WTC11 (cell line): ENCODE measurements around the gene CHPT1. TPM values are rescaled to one million over a fixed set of nuclear protein-coding genes. Genes with fewer than 3 reads are reported as not detected.

Source experiments
- ATAC-seq: fragments of 200-7000 bp; cut with Tn5 transposase; 2 replicates; pipeline ENCODE4 v1.10.0; 2021; ENCODE audit warnings: mild to moderate bottlenecking, moderate library complexity
- Bru-seq: library from RNA; stranded (reverse); fragments of 400-500 nt; gene quantifications from one replicate; lab custom pipeline; 2021; lab: Mats Ljungman, UMichigan
- CTCF ChIA-PET: fragments of 300-600 bp; sonication (Branson Sonifier 250); formaldehyde crosslinking; loops from one replicate; lab custom pipeline; 2021; ENCODE audit warnings: antibody characterized with exemption; lab: Charles Lee
- POLR2A ChIA-PET: fragments of 350-600 bp; sonication (Branson Sonifier 250); formaldehyde crosslinking; loops from one replicate; lab custom pipeline; 2021; ENCODE audit warnings: antibody characterized with exemption; lab: Charles Lee
- DNase-seq: peaks from one replicate; pipeline ENCODE4 v3.0.0; 2021; ENCODE audit warnings: low spot score
- H3K27ac Mint-ChIP-seq: 2 replicates; pipeline ENCODE4 v1.8.0; 2021; ENCODE audit warnings: mixed read lengths
- H3K27me3 Mint-ChIP-seq: 2 replicates; pipeline ENCODE4 v1.8.0; 2021; ENCODE audit warnings: low read depth, mild to moderate bottlenecking, moderate library complexity, mixed read lengths
- H3K36me3 Mint-ChIP-seq: 2 replicates; pipeline ENCODE4 v1.8.0; 2021; ENCODE audit warnings: mixed read lengths
- H3K4me1 Mint-ChIP-seq: 2 replicates; pipeline ENCODE4 v1.8.0; 2022; ENCODE audit warnings: mixed read lengths
- H3K4me3 Mint-ChIP-seq: 2 replicates; pipeline ENCODE4 v1.8.0; 2021; ENCODE audit warnings: mild to moderate bottlenecking, moderate library complexity, mixed read lengths
- H3K9me3 Mint-ChIP-seq: 2 replicates; pipeline ENCODE4 v1.8.0; 2021; ENCODE audit warnings: mixed read lengths
- AFF4 ChIP-seq: sonication (generic); formaldehyde crosslinking; IDR thresholded peaks from 2 replicates; pipeline ENCODE4 v1.8.1; 2023; ENCODE audit warnings: mild to moderate bottlenecking, missing genetic modification reagents, borderline replicate concordance
- ATF6 ChIP-seq: sonication (generic); formaldehyde crosslinking; IDR thresholded peaks from 2 replicates; pipeline ENCODE4 v1.8.1; 2023; ENCODE audit warnings: mild to moderate bottlenecking, missing genetic modification reagents
- EMX1 ChIP-seq: fragments of 250-450 bp; sonication (Bioruptor Pico); IDR thresholded peaks from 2 replicates; pipeline ENCODE4 v1.8.0; 2021; ENCODE audit warnings: mild to moderate bottlenecking
- ETV6 ChIP-seq: sonication (generic); formaldehyde crosslinking; IDR thresholded peaks from 2 replicates; pipeline ENCODE4 v1.8.1; 2022; ENCODE audit warnings: mild to moderate bottlenecking, missing genetic modification reagents
- GTF2I ChIP-seq: fragments of 250-450 bp; sonication (Bioruptor Pico); conservative IDR thresholded peaks from 2 replicates; pipeline ENCODE4 v1.4.0; 2021; ENCODE audit warnings: mild to moderate bottlenecking
- KAT7 ChIP-seq: sonication (generic); formaldehyde crosslinking; IDR thresholded peaks from 2 replicates; pipeline ENCODE4 v1.8.1; 2023; ENCODE audit warnings: missing genetic modification reagents, mild to moderate bottlenecking, borderline replicate concordance
- MYBL2 ChIP-seq: sonication (generic); formaldehyde crosslinking; IDR thresholded peaks from 2 replicates; pipeline ENCODE4 v1.8.1; 2023; ENCODE audit warnings: mild to moderate bottlenecking, moderate library complexity, missing genetic modification reagents
- OVOL2 ChIP-seq: fragments of 250-450 bp; sonication (Bioruptor Pico); IDR thresholded peaks from 2 replicates; pipeline ENCODE4 v1.9.0; 2021; ENCODE audit warnings: mild to moderate bottlenecking, borderline replicate concordance
- RELA ChIP-seq: sonication (generic); formaldehyde crosslinking; IDR thresholded peaks from 2 replicates; pipeline ENCODE4 v1.8.1; 2022; ENCODE audit warnings: missing genetic modification reagents, mild to moderate bottlenecking, borderline replicate concordance
- RORB ChIP-seq: fragments of 250-450 bp; sonication (Bioruptor Pico); IDR thresholded peaks from 2 replicates; pipeline ENCODE4 v1.9.0; 2021; ENCODE audit warnings: mild to moderate bottlenecking
- SMAD3 ChIP-seq: sonication (generic); formaldehyde crosslinking; IDR thresholded peaks from 2 replicates; pipeline ENCODE4 v1.8.0; 2022; ENCODE audit warnings: missing genetic modification reagents, mild to moderate bottlenecking, borderline replicate concordance
- SMAD4 ChIP-seq: sonication (generic); formaldehyde crosslinking; IDR thresholded peaks from 2 replicates; pipeline ENCODE4 v1.8.0; 2022; ENCODE audit warnings: mild to moderate bottlenecking, missing genetic modification reagents
- SOX15 ChIP-seq: fragments of 250-450 bp; sonication (Bioruptor Pico); IDR thresholded peaks from 2 replicates; pipeline ENCODE4 v1.9.0; 2021; ENCODE audit warnings: mild to moderate bottlenecking
- SP1 ChIP-seq: sonication (generic); formaldehyde crosslinking; conservative IDR thresholded peaks from 2 replicates; pipeline ENCODE4 v1.8.1; 2022; ENCODE audit warnings: missing genetic modification reagents
- TCF7 ChIP-seq: sonication (generic); formaldehyde crosslinking; IDR thresholded peaks from 2 replicates; pipeline ENCODE4 v1.8.0; 2022; ENCODE audit warnings: mild to moderate bottlenecking, low read depth, missing genetic modification reagents, moderate library complexity
- ZNF121 ChIP-seq: sonication (generic); formaldehyde crosslinking; IDR thresholded peaks from 2 replicates; pipeline ENCODE4 v1.8.0; 2023; ENCODE audit warnings: missing genetic modification reagents
- ZNF423 ChIP-seq: fragments of 250-450 bp; sonication (Bioruptor Pico); IDR thresholded peaks from 2 replicates; pipeline ENCODE4 v2.1.2; 2022; ENCODE audit warnings: mild to moderate bottlenecking, moderate library complexity
- long read RNA-seq, 3 experiments: library from RNA in 1 of 3; library from capped mRNA in 1 of 3; library from polyadenylated mRNA in 1 of 3; unstranded in 2 of 3; stranded (forward) in 1 of 3; transcript quantifications; one replicate each; pipeline ENCODE4 v2.0.0, GENCODE V29; 2021
- total RNA-seq: library from RNA; stranded (reverse); gene quantifications from 3 replicates; pipeline ENCODE4 v1.2.3, GENCODE V29; 2021
- TF ChIP-seq, protein P1 (sequence below): fragments of 250-450 bp; sonication (Bioruptor Pico); IDR thresholded peaks from 2 replicates; pipeline ENCODE4 v1.9.0; 2021; ENCODE audit warnings: moderate library complexity, mild to moderate bottlenecking, inconsistent platforms, borderline replicate concordance

CHPT1 gene
- 17.6 to 19.8 TPM (median 19.1 TPM) in 3 replicates for total RNA-seq
- percentile 74 among the genes with signal in this experiment for Bru-seq, nascent RNA
- long read RNA-seq, experiment 1, transcript CHPT1-201 (9 exons, 1,585 nt), result major isoform, 47 of 78 reads
- long read RNA-seq, experiment 1, transcript CHPT1-205 (8 exons, 2,001 nt), result minor isoform, 15 of 78 reads
- long read RNA-seq, experiment 1, partial matches to known transcripts, result 6 of 78 reads
- long read RNA-seq, experiment 1, other reads (novel, unspliced or antisense), result 10 of 78 reads
- long read RNA-seq, experiment 2, transcript CHPT1-201 (9 exons, 1,585 nt), result major isoform, 28 of 50 reads
- long read RNA-seq, experiment 2, partial matches to known transcripts, result 5 of 50 reads
- long read RNA-seq, experiment 2, other reads (novel, unspliced or antisense), result 14 of 50 reads
- long read RNA-seq, experiment 3, partial matches to known transcripts, result 1 of 1 reads
- long read RNA-seq, experiment 3, other reads (novel, unspliced or antisense), result 0 of 1 reads

- DNase-seq (peak; percentile 75), ATAC-seq (peak; percentile 73)
- POLR2A ChIA-PET, result no interaction called here
- Mint-ChIP-seq H3K36me3 (no peaks in the 10 kb centered on the region), H3K4me1 (peaks cover 27% of the 10 kb centered on the region), H3K27me3 (peaks cover 23% of the 10 kb centered on the region), H3K9me3 (no peaks in the 10 kb centered on the region), H3K4me3 (peak within 1 kb of the TSS; percentile 90)
- CTCF ChIA-PET, result interaction anchor here (1.2 to 1.4 kb wide), 2 partner anchors 62 to 142 kb away, joined by 5 to 7 read pairs; no protein-coding TSS in a partner anchor
- TF ChIP-seq ZNF121 (CRISPR knock-in tag) (no peak), EMX1 (CRISPR knock-in tag) (0 out of 2 replicates have a peak, but pooled peaks have one; percentile 19), SMAD3 (CRISPR knock-in tag) (no peak), KAT7 (CRISPR knock-in tag) (peak; percentile 51; the same call in 1 of the 2 replicates), RELA (CRISPR knock-in tag) (no peak), SMAD4 (CRISPR knock-in tag) (no peak), OVOL2 (no peak), ZNF423 (no peak), AFF4 (no peak)
- TF ChIP-seq, all 79 proteins: peak for 2
- peak within 1 kb of the TSS; percentile 32 for H3K27ac Mint-ChIP-seq
Observed at GRCh38 chr12:101697197-101697929, at the start of gene CHPT1. Gene CHPT1, plus strand, starts transcription at chr12:101697640. Its CDS starts 222 bp downstream, at chr12:101697862.

GRCh38 chr12:101647711-101648110 is 49.7 kb upstream of the CHPT1 start:
- no peaks in the 10 kb centered on the region for H3K4me1 Mint-ChIP-seq
- H3K9me3 Mint-ChIP-seq, result no peaks in the 10 kb centered on the region
- H3K36me3 Mint-ChIP-seq, result no peaks in the 10 kb centered on the region
- POLR2A ChIA-PET, result no interaction called here
- no peak for ATAC-seq
- H3K27ac Mint-ChIP-seq, result no peak overlapping the region
- TF ChIP-seq ETV6 (CRISPR knock-in tag) (no peak), MYBL2 (CRISPR knock-in tag) (no peak), SOX15 (CRISPR knock-in tag) (no peak), RORB (CRISPR knock-in tag) (no peak), SP1 (CRISPR knock-in tag) (no peak), ATF6 (CRISPR knock-in tag) (no peak), GTF2I (no peak), TCF7 (CRISPR knock-in tag) (no peak)
- TF ChIP-seq, protein P1, sequence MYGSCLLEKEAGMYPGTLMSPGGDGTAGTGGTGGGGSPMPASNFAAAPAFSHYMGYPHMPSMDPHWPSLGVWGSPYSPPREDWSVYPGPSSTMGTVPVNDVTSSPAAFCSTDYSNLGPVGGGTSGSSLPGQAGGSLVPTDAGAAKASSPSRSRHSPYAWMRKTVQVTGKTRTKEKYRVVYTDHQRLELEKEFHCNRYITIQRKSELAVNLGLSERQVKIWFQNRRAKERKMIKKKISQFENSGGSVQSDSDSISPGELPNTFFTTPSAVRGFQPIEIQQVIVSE, result no peak
- no peak for DNase-seq
- peaks cover 11% of the 10 kb centered on the region for H3K27me3 Mint-ChIP-seq
- CTCF ChIA-PET, result no interaction called here
- H3K4me3 Mint-ChIP-seq, result no peak overlapping the region
